Measurements from ENCODE around the gene KSR1.

The KSR1 gene

GRCh38 chr17:27545562-27546229, 89.4 kb downstream of the KSR1 start:
- Mint-ChIP-seq H3K27ac (peak overlapping the region; percentile 87), H3K27me3 (ENCODE audit: low read depth) (no peaks in the 10 kb centered on the region), H3K4me3 (peak overlapping the region; percentile 81), H3K36me3 (ENCODE audit: low read depth) (no peaks in the 10 kb centered on the region), H3K9me3 (no peaks in the 10 kb centered on the region), H3K4me1 (ENCODE audit: low read depth) (peaks cover 66% of the 10 kb centered on the region)
- DNase-seq (ENCODE audit: low spot score), result no peak

- no peaks in the 10 kb centered on the region for H3K27me3 Mint-ChIP-seq (ENCODE audit: low read depth)
- H3K27ac Mint-ChIP-seq, result no peak overlapping the region
- H3K4me1 Mint-ChIP-seq (ENCODE audit: low read depth), result peaks cover 63% of the 10 kb centered on the region
- no peak for DNase-seq (ENCODE audit: low spot score)
- peak overlapping the region; percentile 81 for H3K4me3 Mint-ChIP-seq
- no peaks in the 10 kb centered on the region for H3K9me3 Mint-ChIP-seq
- peaks cover 3% of the 10 kb centered on the region for H3K36me3 Mint-ChIP-seq (ENCODE audit: low read depth)
These were observed 90.5 kb downstream of the KSR1 start for GRCh38 chr17:27546624-27547300.

GRCh38 chr17:27547301-27547683, 91.0 kb downstream of the KSR1 start:
- Mint-ChIP-seq H3K9me3 (no peaks in the 10 kb centered on the region), H3K4me3 (peak overlapping the region; percentile 43), H3K4me1 (ENCODE audit: low read depth) (peaks cover 61% of the 10 kb centered on the region), H3K27ac (no peak overlapping the region), H3K27me3 (ENCODE audit: low read depth) (no peaks in the 10 kb centered on the region), H3K36me3 (ENCODE audit: low read depth) (peaks cover 5% of the 10 kb centered on the region)
- DNase-seq (ENCODE audit: low spot score), result no peak

- no peak for DNase-seq (ENCODE audit: low spot score)
- Mint-ChIP-seq H3K27ac (no peak overlapping the region), H3K9me3 (no peaks in the 10 kb centered on the region), H3K27me3 (ENCODE audit: low read depth) (no peaks in the 10 kb centered on the region), H3K4me3 (no peak overlapping the region), H3K4me1 (ENCODE audit: low read depth) (peaks cover 53% of the 10 kb centered on the region), H3K36me3 (ENCODE audit: low read depth) (peaks cover 5% of the 10 kb centered on the region)
These were observed 92.1 kb downstream of the KSR1 start for GRCh38 chr17:27548369-27548768.

GRCh38 chr17:27549251-27549893, 93.1 kb downstream of the KSR1 start:
- H3K9me3 Mint-ChIP-seq, result no peaks in the 10 kb centered on the region
- peaks cover 43% of the 10 kb centered on the region for H3K4me1 Mint-ChIP-seq (ENCODE audit: low read depth)
- H3K4me3 Mint-ChIP-seq, result no peak overlapping the region
- no peak overlapping the region for H3K27ac Mint-ChIP-seq
- no peak for DNase-seq (ENCODE audit: low spot score)
- H3K36me3 Mint-ChIP-seq (ENCODE audit: low read depth), result peaks cover 5% of the 10 kb centered on the region
- H3K27me3 Mint-ChIP-seq (ENCODE audit: low read depth), result no peaks in the 10 kb centered on the region

- H3K36me3 Mint-ChIP-seq (ENCODE audit: low read depth), result peaks cover 5% of the 10 kb centered on the region
- no peak overlapping the region for H3K27ac Mint-ChIP-seq
- H3K4me3 Mint-ChIP-seq, result no peak overlapping the region
- H3K27me3 Mint-ChIP-seq (ENCODE audit: low read depth), result no peaks in the 10 kb centered on the region
- no peaks in the 10 kb centered on the region for H3K9me3 Mint-ChIP-seq
- DNase-seq (ENCODE audit: low spot score), result no peak
- H3K4me1 Mint-ChIP-seq (ENCODE audit: low read depth), result peaks cover 37% of the 10 kb centered on the region
These were observed 94.2 kb downstream of the KSR1 start for GRCh38 chr17:27550291-27550930.

GRCh38 chr17:27550974-27551505, 94.8 kb downstream of the KSR1 start:
- H3K36me3 Mint-ChIP-seq (ENCODE audit: low read depth), result peaks cover 5% of the 10 kb centered on the region
- H3K27ac Mint-ChIP-seq, result no peak overlapping the region
- no peak overlapping the region for H3K4me3 Mint-ChIP-seq
- H3K4me1 Mint-ChIP-seq (ENCODE audit: low read depth), result peaks cover 31% of the 10 kb centered on the region
- no peak for DNase-seq (ENCODE audit: low spot score)
- H3K27me3 Mint-ChIP-seq (ENCODE audit: low read depth), result no peaks in the 10 kb centered on the region
- H3K9me3 Mint-ChIP-seq, result no peaks in the 10 kb centered on the region

- Mint-ChIP-seq H3K27me3 (ENCODE audit: low read depth) (no peaks in the 10 kb centered on the region), H3K36me3 (ENCODE audit: low read depth) (peaks cover 5% of the 10 kb centered on the region), H3K4me1 (ENCODE audit: low read depth) (peaks cover 24% of the 10 kb centered on the region), H3K9me3 (no peaks in the 10 kb centered on the region), H3K4me3 (no peak overlapping the region), H3K27ac (no peak overlapping the region)
- DNase-seq (ENCODE audit: low spot score), result no peak
These were observed 95.5 kb downstream of the KSR1 start for GRCh38 chr17:27551701-27552248.

GRCh38 chr17:27552276-27552732, 96.1 kb downstream of the KSR1 start:
- Mint-ChIP-seq H3K4me1 (ENCODE audit: low read depth) (peaks cover 18% of the 10 kb centered on the region), H3K27me3 (ENCODE audit: low read depth) (no peaks in the 10 kb centered on the region), H3K27ac (no peak overlapping the region), H3K4me3 (no peak overlapping the region), H3K9me3 (no peaks in the 10 kb centered on the region), H3K36me3 (ENCODE audit: low read depth) (peaks cover 5% of the 10 kb centered on the region)
- no peak for DNase-seq (ENCODE audit: low spot score)

GRCh38 chr17:27553019-27553511, 96.8 kb downstream of the KSR1 start:
- Mint-ChIP-seq H3K9me3 (no peaks in the 10 kb centered on the region), H3K27me3 (ENCODE audit: low read depth) (no peaks in the 10 kb centered on the region), H3K27ac (no peak overlapping the region), H3K36me3 (ENCODE audit: low read depth) (peaks cover 5% of the 10 kb centered on the region), H3K4me1 (ENCODE audit: low read depth) (peaks cover 16% of the 10 kb centered on the region), H3K4me3 (no peak overlapping the region)
- no peak for DNase-seq (ENCODE audit: low spot score)

- peaks cover 5% of the 10 kb centered on the region for H3K36me3 Mint-ChIP-seq (ENCODE audit: low read depth)
These were observed 97.9 kb downstream of the KSR1 start for GRCh38 chr17:27554152-27554551.

GRCh38 chr17:27554911-27555310, 98.7 kb downstream of the KSR1 start:
- Mint-ChIP-seq H3K4me3 (no peak overlapping the region), H3K27ac (no peak overlapping the region), H3K4me1 (ENCODE audit: low read depth) (peaks cover 18% of the 10 kb centered on the region), H3K9me3 (no peaks in the 10 kb centered on the region), H3K36me3 (ENCODE audit: low read depth) (peaks cover 11% of the 10 kb centered on the region), H3K27me3 (ENCODE audit: low read depth) (no peaks in the 10 kb centered on the region)
- DNase-seq (ENCODE audit: low spot score), result no peak

More at GRCh38 chr17:27554152-27554551, 97.9 kb downstream of the KSR1 start:
- H3K9me3 Mint-ChIP-seq, result no peaks in the 10 kb centered on the region
- no peak overlapping the region for H3K4me3 Mint-ChIP-seq
- no peaks in the 10 kb centered on the region for H3K27me3 Mint-ChIP-seq (ENCODE audit: low read depth)
- DNase-seq (ENCODE audit: low spot score), result no peak
- no peak overlapping the region for H3K27ac Mint-ChIP-seq
- H3K4me1 Mint-ChIP-seq (ENCODE audit: low read depth), result peaks cover 16% of the 10 kb centered on the region

- H3K27me3 Mint-ChIP-seq (ENCODE audit: low read depth), result no peaks in the 10 kb centered on the region
- peaks cover 18% of the 10 kb centered on the region for H3K4me1 Mint-ChIP-seq (ENCODE audit: low read depth)
- no peak for DNase-seq (ENCODE audit: low spot score)
- H3K9me3 Mint-ChIP-seq, result no peaks in the 10 kb centered on the region
- H3K4me3 Mint-ChIP-seq, result no peak overlapping the region
- peaks cover 11% of the 10 kb centered on the region for H3K36me3 Mint-ChIP-seq (ENCODE audit: low read depth)
- no peak overlapping the region for H3K27ac Mint-ChIP-seq
These were observed 99.1 kb downstream of the KSR1 start for GRCh38 chr17:27555339-27555738.

Measured in T-helper 2 cell treated with Interferon-gamma antibody and Interleukin-4, amounts not matched to agents 5 μg/mL and 100 μg/mL, for 36 hours (primary cell).